ENCODE data around the gene GRIK5.
A peak's percentile ranks its signal among the peaks of the same experiment; 100 is the strongest.

The GRIK5 gene

GRCh38 chr19:42114412-42114811, 44.4 kb upstream of the GRIK5 start:
- Histone ChIP-seq H3K4me3 (replicated peaks; ENCODE audit: low read depth, low read length) (no peak overlapping the region), H3K27me3 (replicated peaks; ENCODE audit: control insufficient read depth, insufficient read depth, low read length) (no peaks in the 10 kb centered on the region), H3K36me3 (ENCODE audit: control insufficient read depth, insufficient read depth, low read length) (peaks cover 28% of the 10 kb centered on the region)
- peak; percentile 69 for DNase-seq (ENCODE audit: extremely low read depth, insufficient read length)
- TF ChIP-seq CTCF (IDR thresholded peaks at IDR 0.05; ENCODE audit: insufficient read depth, low read length, poor library complexity, severe bottlenecking): no peak

DNA sequence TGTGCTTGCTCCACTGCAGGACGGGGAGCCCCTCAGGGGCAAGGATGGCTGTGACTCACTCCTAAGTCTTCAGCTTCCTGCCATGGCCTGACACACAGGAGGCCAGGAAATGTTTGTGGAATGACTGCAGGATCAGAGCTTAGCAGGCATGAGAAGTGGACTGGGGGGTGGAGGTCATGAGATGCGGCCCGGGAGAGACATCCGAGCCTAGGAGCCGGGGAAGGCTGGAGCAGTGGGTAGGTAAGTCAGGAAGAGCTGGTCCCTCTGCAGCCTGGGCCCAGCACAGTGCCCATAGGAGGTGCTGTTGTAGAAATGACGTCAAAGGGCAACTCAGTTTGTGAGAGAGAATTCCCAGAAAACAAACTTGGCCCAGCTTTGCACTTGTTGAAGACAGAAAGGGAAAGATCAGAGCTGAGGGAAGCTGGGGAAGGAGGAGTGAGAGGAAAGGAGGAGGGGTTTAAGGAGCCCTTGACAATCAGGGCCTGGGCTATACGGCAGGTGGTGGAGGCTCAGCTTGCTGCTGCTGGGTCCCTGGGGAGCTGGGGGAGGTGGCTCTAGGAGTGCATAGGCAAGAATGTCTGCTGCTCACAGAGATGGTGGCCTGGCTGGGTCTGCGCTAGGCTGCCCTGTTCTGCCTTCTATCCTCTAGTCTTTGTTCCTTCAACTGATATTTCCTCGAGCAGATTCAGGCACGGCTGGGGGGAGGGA, 43.8 kb upstream of the GRIK5 start:
- TF ChIP-seq CTCF (IDR thresholded peaks at IDR 0.05; ENCODE audit: insufficient read depth, low read length, poor library complexity, severe bottlenecking): peak; percentile 29
- Histone ChIP-seq H3K4me3 (replicated peaks; ENCODE audit: low read depth, low read length) (no peak overlapping the region), H3K27me3 (replicated peaks; ENCODE audit: control insufficient read depth, insufficient read depth, low read length) (no peaks in the 10 kb centered on the region), H3K36me3 (ENCODE audit: control insufficient read depth, insufficient read depth, low read length) (peaks cover 28% of the 10 kb centered on the region)
- peak; percentile 60 for DNase-seq (ENCODE audit: extremely low read depth, insufficient read length)

GRCh38 chr19:42111811-42112210, 41.8 kb upstream of the GRIK5 start:
- Histone ChIP-seq H3K36me3 (ENCODE audit: control insufficient read depth, insufficient read depth, low read length) (peaks cover 18% of the 10 kb centered on the region), H3K4me3 (replicated peaks; ENCODE audit: low read depth, low read length) (no peak overlapping the region), H3K27me3 (replicated peaks; ENCODE audit: control insufficient read depth, insufficient read depth, low read length) (no peaks in the 10 kb centered on the region)
- DNase-seq (ENCODE audit: extremely low read depth, insufficient read length): no peak
- no peak for TF ChIP-seq CTCF (IDR thresholded peaks at IDR 0.05; ENCODE audit: insufficient read depth, low read length, poor library complexity, severe bottlenecking)

- Histone ChIP-seq H3K36me3 (ENCODE audit: control insufficient read depth, insufficient read depth, low read length) (peaks cover 16% of the 10 kb centered on the region), H3K27me3 (replicated peaks; ENCODE audit: control insufficient read depth, insufficient read depth, low read length) (no peaks in the 10 kb centered on the region), H3K4me3 (replicated peaks; ENCODE audit: low read depth, low read length) (no peak overlapping the region)
- no peak for TF ChIP-seq CTCF (IDR thresholded peaks at IDR 0.05; ENCODE audit: insufficient read depth, low read length, poor library complexity, severe bottlenecking)
- DNase-seq (ENCODE audit: extremely low read depth, insufficient read length): no peak
Measured at GRCh38 chr19:42111384-42111783, 41.4 kb upstream of the GRIK5 start.

GRCh38 chr19:42110658-42111057, 40.7 kb upstream of the GRIK5 start:
- Histone ChIP-seq H3K4me3 (replicated peaks; ENCODE audit: low read depth, low read length) (no peak overlapping the region), H3K36me3 (ENCODE audit: control insufficient read depth, insufficient read depth, low read length) (peaks cover 13% of the 10 kb centered on the region), H3K27me3 (replicated peaks; ENCODE audit: control insufficient read depth, insufficient read depth, low read length) (no peaks in the 10 kb centered on the region)
- no peak for TF ChIP-seq CTCF (IDR thresholded peaks at IDR 0.05; ENCODE audit: insufficient read depth, low read length, poor library complexity, severe bottlenecking)
- DNase-seq (ENCODE audit: extremely low read depth, insufficient read length): no peak

DNA sequence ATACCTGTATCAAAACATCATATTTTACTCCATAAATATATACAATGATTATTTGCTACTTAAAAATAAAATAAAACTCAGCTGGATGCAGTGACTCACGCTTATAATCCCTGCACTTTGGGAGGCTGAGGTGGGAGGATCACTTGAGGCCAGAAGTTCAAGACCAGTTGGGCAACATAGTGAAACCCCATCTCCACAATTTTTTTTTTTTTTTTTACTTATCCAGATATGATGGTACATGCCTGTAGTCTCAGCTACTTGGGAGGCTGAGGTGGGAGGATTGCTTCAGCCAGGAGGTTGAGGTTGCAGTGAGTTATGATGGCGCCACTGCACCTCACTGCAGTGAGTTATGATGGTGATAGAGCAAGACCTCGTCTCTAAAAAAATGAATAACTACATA, 39.9 kb upstream of the GRIK5 start:
- DNase-seq (ENCODE audit: extremely low read depth, insufficient read length): no peak
- Histone ChIP-seq H3K27me3 (replicated peaks; ENCODE audit: control insufficient read depth, insufficient read depth, low read length) (no peaks in the 10 kb centered on the region), H3K36me3 (ENCODE audit: control insufficient read depth, insufficient read depth, low read length) (peaks cover 11% of the 10 kb centered on the region), H3K4me3 (replicated peaks; ENCODE audit: low read depth, low read length) (no peak overlapping the region)
- no peak for TF ChIP-seq CTCF (IDR thresholded peaks at IDR 0.05; ENCODE audit: insufficient read depth, low read length, poor library complexity, severe bottlenecking)

Data from GM06990 (cell line).